Liver (tissue), 3 donors: ENCODE data around the gene URB1.

Experiments used
- EGR1 ChIP-seq, 2 donors: IDR thresholded peaks; 2 replicates each; pipeline ENCODE4 v1.6.1; 2016 to 2018; ENCODE audit warnings: antibody characterized with exemption in 2 of 2, low read depth in 2 of 2
- JUND ChIP-seq, 2 donors: IDR thresholded peaks; 2 replicates each; pipeline ENCODE4 v1.6.1; 2016; ENCODE audit warnings: antibody characterized with exemption in 2 of 2
- RAD21 ChIP-seq, 2 donors: IDR thresholded peaks; 2 replicates each; pipeline ENCODE4 v1.6.1; 2016; ENCODE audit warnings: antibody characterized with exemption in 2 of 2, mild to moderate bottlenecking in 2 of 2
- SP1 ChIP-seq: IDR thresholded peaks from 2 replicates; pipeline ENCODE4 v1.6.1; 2018; ENCODE audit warnings: antibody characterized with exemption, mild to moderate bottlenecking
- TAF1 ChIP-seq: conservative IDR thresholded peaks from 2 replicates; pipeline ENCODE4 v1.6.1; 2016; ENCODE audit warnings: antibody characterized with exemption, mild to moderate bottlenecking
- YY1 ChIP-seq: IDR thresholded peaks from 2 replicates; pipeline ENCODE4 v1.6.1; 2016; ENCODE audit warnings: antibody characterized with exemption, mild to moderate bottlenecking
- TF ChIP-seq, protein P1 (sequence below): fragments of 150-350 bp; IDR thresholded peaks from 2 replicates; pipeline ENCODE4 v1.5.1; 2017; ENCODE audit warnings: improper control_type of control experiment, low read depth, low read length; ENCODE audit not compliant: missing input control
- TF ChIP-seq, protein P2 (sequence below): IDR thresholded peaks from 2 replicates; pipeline ENCODE4 v1.6.1; 2016; ENCODE audit warnings: antibody characterized with exemption
- TF ChIP-seq, protein P3 (sequence below): IDR thresholded peaks from 2 replicates; pipeline ENCODE4 v1.6.1; 2016; ENCODE audit warnings: antibody characterized with exemption, mild to moderate bottlenecking
- TF ChIP-seq, protein P4 (sequence below): IDR thresholded peaks from 2 replicates; pipeline ENCODE4 v1.6.1; 2016; ENCODE audit warnings: antibody characterized with exemption
- donor health status: healthy.
- donor health status: healthy.

DNA sequence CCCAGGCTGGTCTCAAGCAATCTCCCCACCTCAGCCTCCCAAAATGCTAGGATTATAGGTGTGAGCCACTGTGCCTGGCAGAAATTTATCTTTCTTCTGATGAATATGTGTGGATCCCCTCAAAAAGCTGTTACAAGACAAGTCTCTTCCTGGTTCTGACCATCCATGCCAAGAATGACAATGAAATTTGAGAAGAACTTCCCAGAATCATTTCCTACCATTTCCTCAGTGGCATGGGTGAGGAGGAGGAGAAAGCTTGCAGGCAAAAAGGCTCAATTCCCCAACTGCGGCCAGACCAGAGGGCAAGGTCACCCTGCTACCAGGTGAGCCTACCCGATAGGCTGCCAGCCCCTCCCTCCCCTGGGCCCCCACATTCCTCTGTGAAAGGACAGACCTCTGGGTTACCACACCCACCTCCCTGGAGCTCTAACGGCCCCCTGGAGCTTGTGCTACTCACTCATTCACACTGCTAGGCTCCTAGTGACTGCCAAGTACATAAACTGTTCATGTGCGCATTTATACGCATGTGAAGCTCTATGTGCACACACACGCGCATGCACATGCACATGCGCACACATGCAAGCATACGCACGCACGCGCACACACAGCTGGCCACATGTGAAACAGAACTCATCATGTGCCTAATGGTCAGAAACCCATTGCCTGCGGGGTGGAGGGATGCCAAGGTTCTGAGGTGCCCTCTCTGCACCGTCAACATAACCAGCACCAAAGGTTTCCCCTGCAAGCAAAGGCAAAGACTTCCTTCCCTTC lies 77.1 kb downstream of the URB1 start:
- TF ChIP-seq, protein P1, sequence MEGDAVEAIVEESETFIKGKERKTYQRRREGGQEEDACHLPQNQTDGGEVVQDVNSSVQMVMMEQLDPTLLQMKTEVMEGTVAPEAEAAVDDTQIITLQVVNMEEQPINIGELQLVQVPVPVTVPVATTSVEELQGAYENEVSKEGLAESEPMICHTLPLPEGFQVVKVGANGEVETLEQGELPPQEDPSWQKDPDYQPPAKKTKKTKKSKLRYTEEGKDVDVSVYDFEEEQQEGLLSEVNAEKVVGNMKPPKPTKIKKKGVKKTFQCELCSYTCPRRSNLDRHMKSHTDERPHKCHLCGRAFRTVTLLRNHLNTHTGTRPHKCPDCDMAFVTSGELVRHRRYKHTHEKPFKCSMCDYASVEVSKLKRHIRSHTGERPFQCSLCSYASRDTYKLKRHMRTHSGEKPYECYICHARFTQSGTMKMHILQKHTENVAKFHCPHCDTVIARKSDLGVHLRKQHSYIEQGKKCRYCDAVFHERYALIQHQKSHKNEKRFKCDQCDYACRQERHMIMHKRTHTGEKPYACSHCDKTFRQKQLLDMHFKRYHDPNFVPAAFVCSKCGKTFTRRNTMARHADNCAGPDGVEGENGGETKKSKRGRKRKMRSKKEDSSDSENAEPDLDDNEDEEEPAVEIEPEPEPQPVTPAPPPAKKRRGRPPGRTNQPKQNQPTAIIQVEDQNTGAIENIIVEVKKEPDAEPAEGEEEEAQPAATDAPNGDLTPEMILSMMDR = no peak
- TF ChIP-seq SP1 = no peak
- TF ChIP-seq TAF1 = no peak
- no peak for TF ChIP-seq JUND (IDR thresholded peaks at IDR 0.05)
- no peak for TF ChIP-seq RAD21 (IDR thresholded peaks at IDR 0.05)
- TF ChIP-seq, protein P2, sequence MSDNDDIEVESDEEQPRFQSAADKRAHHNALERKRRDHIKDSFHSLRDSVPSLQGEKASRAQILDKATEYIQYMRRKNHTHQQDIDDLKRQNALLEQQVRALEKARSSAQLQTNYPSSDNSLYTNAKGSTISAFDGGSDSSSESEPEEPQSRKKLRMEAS = no peak
- TF ChIP-seq, protein P3, sequence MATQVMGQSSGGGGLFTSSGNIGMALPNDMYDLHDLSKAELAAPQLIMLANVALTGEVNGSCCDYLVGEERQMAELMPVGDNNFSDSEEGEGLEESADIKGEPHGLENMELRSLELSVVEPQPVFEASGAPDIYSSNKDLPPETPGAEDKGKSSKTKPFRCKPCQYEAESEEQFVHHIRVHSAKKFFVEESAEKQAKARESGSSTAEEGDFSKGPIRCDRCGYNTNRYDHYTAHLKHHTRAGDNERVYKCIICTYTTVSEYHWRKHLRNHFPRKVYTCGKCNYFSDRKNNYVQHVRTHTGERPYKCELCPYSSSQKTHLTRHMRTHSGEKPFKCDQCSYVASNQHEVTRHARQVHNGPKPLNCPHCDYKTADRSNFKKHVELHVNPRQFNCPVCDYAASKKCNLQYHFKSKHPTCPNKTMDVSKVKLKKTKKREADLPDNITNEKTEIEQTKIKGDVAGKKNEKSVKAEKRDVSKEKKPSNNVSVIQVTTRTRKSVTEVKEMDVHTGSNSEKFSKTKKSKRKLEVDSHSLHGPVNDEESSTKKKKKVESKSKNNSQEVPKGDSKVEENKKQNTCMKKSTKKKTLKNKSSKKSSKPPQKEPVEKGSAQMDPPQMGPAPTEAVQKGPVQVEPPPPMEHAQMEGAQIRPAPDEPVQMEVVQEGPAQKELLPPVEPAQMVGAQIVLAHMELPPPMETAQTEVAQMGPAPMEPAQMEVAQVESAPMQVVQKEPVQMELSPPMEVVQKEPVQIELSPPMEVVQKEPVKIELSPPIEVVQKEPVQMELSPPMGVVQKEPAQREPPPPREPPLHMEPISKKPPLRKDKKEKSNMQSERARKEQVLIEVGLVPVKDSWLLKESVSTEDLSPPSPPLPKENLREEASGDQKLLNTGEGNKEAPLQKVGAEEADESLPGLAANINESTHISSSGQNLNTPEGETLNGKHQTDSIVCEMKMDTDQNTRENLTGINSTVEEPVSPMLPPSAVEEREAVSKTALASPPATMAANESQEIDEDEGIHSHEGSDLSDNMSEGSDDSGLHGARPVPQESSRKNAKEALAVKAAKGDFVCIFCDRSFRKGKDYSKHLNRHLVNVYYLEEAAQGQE = no peak
- TF ChIP-seq YY1 = no peak
- TF ChIP-seq, protein P4, sequence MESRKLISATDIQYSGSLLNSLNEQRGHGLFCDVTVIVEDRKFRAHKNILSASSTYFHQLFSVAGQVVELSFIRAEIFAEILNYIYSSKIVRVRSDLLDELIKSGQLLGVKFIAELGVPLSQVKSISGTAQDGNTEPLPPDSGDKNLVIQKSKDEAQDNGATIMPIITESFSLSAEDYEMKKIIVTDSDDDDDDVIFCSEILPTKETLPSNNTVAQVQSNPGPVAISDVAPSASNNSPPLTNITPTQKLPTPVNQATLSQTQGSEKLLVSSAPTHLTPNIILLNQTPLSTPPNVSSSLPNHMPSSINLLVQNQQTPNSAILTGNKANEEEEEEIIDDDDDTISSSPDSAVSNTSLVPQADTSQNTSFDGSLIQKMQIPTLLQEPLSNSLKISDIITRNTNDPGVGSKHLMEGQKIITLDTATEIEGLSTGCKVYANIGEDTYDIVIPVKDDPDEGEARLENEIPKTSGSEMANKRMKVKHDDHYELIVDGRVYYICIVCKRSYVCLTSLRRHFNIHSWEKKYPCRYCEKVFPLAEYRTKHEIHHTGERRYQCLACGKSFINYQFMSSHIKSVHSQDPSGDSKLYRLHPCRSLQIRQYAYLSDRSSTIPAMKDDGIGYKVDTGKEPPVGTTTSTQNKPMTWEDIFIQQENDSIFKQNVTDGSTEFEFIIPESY = no peak
- TF ChIP-seq EGR1 (IDR thresholded peaks at IDR 0.05; ENCODE audit: low read depth in 2 of 2) = no peak
